ENCODE measurements around the gene HLF.

GRCh38 chr17:55334881-55335540 is 70.3 kb downstream of the HLF start:
- TF ChIP-seq, protein P1, sequence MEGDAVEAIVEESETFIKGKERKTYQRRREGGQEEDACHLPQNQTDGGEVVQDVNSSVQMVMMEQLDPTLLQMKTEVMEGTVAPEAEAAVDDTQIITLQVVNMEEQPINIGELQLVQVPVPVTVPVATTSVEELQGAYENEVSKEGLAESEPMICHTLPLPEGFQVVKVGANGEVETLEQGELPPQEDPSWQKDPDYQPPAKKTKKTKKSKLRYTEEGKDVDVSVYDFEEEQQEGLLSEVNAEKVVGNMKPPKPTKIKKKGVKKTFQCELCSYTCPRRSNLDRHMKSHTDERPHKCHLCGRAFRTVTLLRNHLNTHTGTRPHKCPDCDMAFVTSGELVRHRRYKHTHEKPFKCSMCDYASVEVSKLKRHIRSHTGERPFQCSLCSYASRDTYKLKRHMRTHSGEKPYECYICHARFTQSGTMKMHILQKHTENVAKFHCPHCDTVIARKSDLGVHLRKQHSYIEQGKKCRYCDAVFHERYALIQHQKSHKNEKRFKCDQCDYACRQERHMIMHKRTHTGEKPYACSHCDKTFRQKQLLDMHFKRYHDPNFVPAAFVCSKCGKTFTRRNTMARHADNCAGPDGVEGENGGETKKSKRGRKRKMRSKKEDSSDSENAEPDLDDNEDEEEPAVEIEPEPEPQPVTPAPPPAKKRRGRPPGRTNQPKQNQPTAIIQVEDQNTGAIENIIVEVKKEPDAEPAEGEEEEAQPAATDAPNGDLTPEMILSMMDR (IDR thresholded peaks at IDR 0.05): no peak
- TF ChIP-seq POLR2A (IDR thresholded peaks at IDR 0.05) (no peak), POLR2AphosphoS5 (IDR thresholded peaks at IDR 0.05) (no peak)

Measured in stomach (tissue), 4 donors.